ENCODE results near the gene SLAMF7.

SLAMF7 gene

DNA sequence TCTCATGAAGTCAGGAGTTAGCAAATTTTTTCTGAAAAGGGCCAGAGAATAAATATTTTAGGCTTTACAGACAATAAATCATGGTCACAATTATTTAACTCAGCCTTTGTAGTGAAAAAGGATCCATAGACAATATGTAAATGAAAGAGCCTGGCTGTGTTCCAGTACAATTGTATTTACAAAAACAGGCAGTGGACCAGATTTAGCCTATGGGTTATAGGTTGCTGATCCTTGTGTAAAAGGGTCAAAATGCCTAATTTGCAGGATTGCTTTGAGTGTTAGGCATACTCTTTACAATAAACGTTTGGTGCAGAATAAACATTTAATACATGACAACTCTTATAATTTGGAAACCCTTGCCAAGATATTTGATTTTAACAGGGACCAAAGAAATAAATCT, 6.5 kb downstream of the SLAMF7 start:
- DNase-seq (ENCODE audit: low read depth), result no peak

GRCh38 chr1:160746836-160747500, 7.9 kb downstream of the SLAMF7 start:
- peak; percentile 15 for DNase-seq (ENCODE audit: low read depth)

DNA sequence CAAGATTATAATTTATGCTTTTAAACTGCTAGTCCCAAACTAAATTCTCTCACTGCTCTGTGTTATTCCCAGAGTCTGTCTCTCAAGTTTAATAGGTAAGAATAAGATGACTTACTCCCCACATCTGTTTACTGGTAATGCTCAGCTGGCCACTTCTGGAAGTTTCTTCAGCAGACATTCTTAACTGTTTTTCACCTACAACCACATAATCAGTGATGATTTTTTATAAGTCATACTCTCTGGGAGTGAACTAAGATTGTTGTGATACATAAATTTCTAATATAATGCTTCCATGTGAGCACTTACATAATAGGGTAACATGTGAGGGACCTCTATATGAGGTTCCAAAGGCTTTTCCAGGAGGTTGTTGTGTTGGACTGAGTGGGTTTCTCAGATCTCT, 8.7 kb downstream of the SLAMF7 start:
- DNase-seq (ENCODE audit: low read depth), result no peak

GRCh38 chr1:160748181-160748877, 9.3 kb downstream of the SLAMF7 start:
- DNase-seq (ENCODE audit: low read depth), result peak; percentile 22

DNA sequence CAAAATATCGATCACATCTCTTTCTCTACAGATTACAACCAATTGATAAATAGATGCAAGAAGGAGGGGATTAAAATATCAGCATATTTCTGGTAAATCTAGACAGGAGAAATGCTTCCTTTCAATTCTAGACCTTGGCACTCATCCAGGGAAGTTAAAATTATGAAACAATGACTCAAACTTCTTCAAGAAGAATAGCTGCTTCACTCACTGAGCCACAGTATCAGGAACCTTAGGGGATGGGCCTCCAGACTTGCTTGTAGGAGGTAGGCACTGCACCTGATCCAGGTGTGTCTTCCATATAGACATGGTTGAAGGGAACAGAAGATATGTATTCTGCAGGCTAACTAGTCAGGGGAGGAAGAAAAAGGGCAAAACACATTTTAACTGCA, 9.8 kb downstream of the SLAMF7 start:
- DNase-seq (ENCODE audit: low read depth), result peak; percentile 44

DNA sequence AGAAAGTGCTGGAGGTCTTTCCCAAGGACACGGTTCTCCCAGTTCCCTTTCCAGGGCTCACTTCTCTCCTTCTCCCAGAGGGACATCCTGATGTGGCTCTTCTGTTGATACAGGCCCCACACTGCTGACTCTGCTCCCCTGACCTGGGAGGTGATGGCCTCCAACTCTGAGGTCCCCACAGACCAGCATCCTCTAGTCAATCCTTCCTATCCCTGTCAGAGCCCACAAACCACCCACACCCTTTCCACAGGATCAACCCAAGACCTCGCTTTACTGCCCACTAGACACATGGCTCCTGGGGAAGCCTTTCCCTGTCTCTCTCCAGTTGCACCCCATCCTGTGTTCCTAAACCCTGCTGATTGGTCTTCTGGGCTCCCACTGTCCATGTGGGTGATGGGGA, 11.6 kb downstream of the SLAMF7 start:
- no peak for DNase-seq (ENCODE audit: low read depth)

GRCh38 chr1:160752406-160752805, 13.4 kb downstream of the SLAMF7 start:
- DNase-seq (ENCODE audit: low read depth), result no peak

- peak; percentile 24 for DNase-seq (ENCODE audit: low read depth)
These were observed 13.9 kb downstream of the SLAMF7 start for GRCh38 chr1:160752924-160753323.

- DNase-seq (ENCODE audit: low read depth), result no peak
These were observed 14.5 kb downstream of the SLAMF7 start for GRCh38 chr1:160753594-160753993.

DNA sequence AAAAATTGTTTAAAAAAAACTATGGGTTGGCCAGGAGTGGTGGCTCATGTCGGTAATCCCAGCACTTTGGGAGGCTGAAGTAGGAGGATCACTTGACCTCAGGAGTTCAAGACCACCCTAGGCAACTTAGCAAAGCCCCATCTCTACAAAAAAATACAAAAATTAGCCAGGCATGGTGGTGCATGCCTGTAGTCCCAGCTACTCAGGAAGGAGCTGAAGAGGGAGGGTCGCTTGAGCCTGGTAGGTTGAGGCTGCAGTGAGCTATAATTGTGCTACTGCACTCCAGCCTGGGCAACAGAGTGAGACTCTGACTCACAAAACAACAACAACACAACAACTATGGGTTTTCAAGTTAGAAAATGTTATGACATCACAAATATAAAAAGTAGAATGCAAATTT, 16.4 kb downstream of the SLAMF7 start:
- no peak for DNase-seq (ENCODE audit: low read depth)

- no peak for DNase-seq (ENCODE audit: low read depth)
These were observed 17.1 kb downstream of the SLAMF7 start for GRCh38 chr1:160755911-160756848.

- no peak for DNase-seq (ENCODE audit: low read depth)
These were observed 17.8 kb downstream of the SLAMF7 start for GRCh38 chr1:160756849-160757201.

- DNase-seq (ENCODE audit: low read depth), result no peak
These were observed 19.5 kb downstream of the SLAMF7 start for GRCh38 chr1:160758521-160758920.

GRCh38 chr1:160759740-160760139, 20.7 kb downstream of the SLAMF7 start:
- DNase-seq (ENCODE audit: low read depth), result no peak

DNA sequence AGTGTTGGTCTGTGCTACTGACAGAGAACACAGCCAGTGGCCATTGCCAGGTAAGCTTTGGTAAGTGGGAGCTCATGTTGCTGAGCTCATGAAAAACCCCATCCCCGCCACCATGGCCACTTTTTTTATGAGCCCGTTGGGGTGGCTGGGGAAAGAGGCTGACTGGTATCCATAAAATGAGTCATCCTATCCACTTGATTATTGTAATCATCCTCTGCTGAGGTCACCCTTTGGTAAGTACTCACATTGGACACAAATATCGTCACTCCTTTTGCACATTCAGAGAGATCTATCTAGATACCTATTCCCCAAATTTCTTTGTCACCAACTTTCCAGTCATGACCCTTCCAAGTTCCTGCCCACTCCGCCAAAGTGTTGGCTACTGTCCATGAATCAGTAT, 22.0 kb downstream of the SLAMF7 start:
- no peak for DNase-seq (ENCODE audit: low read depth)

DNA sequence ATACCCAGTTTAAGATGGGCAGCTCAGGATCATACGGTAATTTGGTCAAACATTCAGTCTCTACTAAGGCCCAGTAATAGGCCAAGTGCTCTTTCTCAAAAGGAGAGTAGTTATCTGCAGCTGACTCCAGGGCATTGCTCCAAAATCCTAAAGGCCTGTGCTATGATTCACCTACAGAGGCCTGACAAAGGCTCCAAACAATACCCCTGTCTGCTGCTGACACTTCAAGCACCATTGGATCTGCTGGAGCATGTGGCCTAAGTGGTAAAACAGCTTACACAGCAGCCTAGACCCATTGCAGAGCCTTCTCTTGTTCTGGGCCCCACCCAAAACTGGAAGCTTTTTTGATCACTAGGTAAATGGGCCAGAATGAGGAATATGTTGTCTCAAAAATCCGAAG, 22.8 kb downstream of the SLAMF7 start:
- DNase-seq (ENCODE audit: low read depth), result no peak

- DNase-seq (ENCODE audit: low read depth), result no peak
These were observed 24.9 kb downstream of the SLAMF7 start for GRCh38 chr1:160763993-160764392.

DNA sequence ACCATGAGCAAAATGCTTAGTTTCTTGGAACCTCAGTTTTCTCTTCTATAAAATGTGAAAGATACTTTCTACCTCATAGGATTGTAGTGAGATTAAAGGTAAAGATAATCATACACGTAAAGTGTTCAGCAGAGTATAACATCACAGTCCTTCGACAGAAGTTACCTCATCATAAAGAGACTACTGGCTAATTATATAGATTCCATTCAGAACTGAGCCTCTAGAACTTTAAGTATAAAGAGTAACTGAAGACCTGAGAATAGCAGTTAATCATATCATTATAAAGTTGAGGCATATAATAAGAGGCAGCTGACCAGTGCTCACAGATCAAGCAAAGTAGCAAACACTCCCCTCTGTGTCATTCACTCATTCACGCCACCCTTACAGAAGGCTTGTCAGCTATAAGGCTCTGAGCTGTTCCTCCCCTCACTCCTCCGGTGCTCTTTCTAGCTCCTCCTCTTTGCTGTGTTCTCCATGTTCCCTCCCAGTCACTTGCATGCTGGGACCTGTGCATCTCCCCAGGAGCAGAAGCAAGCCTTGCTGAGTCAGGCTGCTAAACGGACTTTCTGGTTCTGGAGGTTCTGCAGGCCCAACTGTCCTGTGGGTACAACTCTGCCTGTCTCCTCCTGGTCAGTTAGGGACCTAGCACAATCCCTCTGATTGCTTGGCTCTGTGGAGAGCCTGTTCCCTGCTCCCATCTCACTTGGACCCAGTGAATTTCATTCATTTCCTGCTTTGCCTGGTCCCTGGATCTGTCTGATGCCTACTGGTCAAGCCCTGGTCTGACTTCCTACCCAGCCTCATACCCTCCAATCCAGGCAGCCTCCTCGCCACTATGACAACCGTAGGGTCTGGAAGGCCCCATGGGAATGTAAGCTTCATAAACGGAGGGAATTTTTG, 28.6 kb downstream of the SLAMF7 start:
- DNase-seq (ENCODE audit: low read depth), result no peak

- DNase-seq (ENCODE audit: low read depth), result peak; percentile 20
These were observed 29.2 kb downstream of the SLAMF7 start for GRCh38 chr1:160768295-160768657.

GRCh38 chr1:160772331-160772730, 33.3 kb downstream of the SLAMF7 start:
- DNase-seq (ENCODE audit: low read depth), result no peak

GRCh38 chr1:160773093-160773492, 34.0 kb downstream of the SLAMF7 start:
- no peak for DNase-seq (ENCODE audit: low read depth)
